CD14-positive monocyte (primary cell): ENCODE results near the gene RASGRF2. TPM values are rescaled to one million over a fixed set of nuclear protein-coding genes. Genes with fewer than 3 reads are reported as not detected.

Experiments
- DNase-seq, 3 donors: peaks; one replicate each; pipeline ENCODE4 v3.0.0-alpha.2; 2011 to 2022
- H2AFZ ChIP-seq: 2 replicates; pipeline ENCODE4 v1.6.0; 2012; ENCODE audit warnings: mild to moderate bottlenecking, low read depth, low read length, inconsistent platforms; ENCODE audit not compliant: insufficient read depth, poor library complexity, severe bottlenecking
- H3K27ac ChIP-seq, 2 donors: 1 replicate in 1 of 2; 2 replicates in 1 of 2; pipeline ENCODE4 v1.5.1; 2012 to 2013; ENCODE audit warnings: low read length in 2 of 2, control low read depth in 1 of 2, inconsistent platforms in 1 of 2, low read depth in 1 of 2, mild to moderate bottlenecking in 1 of 2
- H3K27me3 ChIP-seq, 2 donors: one replicate each; pipeline versions ENCODE4 v1.6.0 to v1.6.1; 2011 to 2013; ENCODE audit warnings: low read length in 2 of 2; ENCODE audit not compliant: control insufficient read depth in 2 of 2, insufficient read depth in 2 of 2
- H3K36me3 ChIP-seq, 2 donors: replicated peaks in 1 of 2; 1 replicate in 1 of 2; 2 replicates in 1 of 2; pipeline versions ENCODE4 v1.5.1 to v1.6.1; 2012 to 2013; ENCODE audit warnings: low read length in 2 of 2, control low read depth in 1 of 2, inconsistent platforms in 1 of 2, mild to moderate bottlenecking in 1 of 2; ENCODE audit not compliant: insufficient read depth in 2 of 2, control insufficient read depth in 1 of 2
- H3K4me1 ChIP-seq, 2 donors: 1 replicate in 1 of 2; 2 replicates in 1 of 2; pipeline versions ENCODE4 v1.5.1 to v1.6.1; 2012 to 2013; ENCODE audit warnings: low read length in 2 of 2, control low read depth in 1 of 2, inconsistent platforms in 1 of 2, mild to moderate bottlenecking in 1 of 2, moderate library complexity in 1 of 2; ENCODE audit not compliant: insufficient read depth in 2 of 2, control insufficient read depth in 1 of 2
- H3K4me2 ChIP-seq: replicated peaks from 2 replicates; pipeline ENCODE3; 2012; ENCODE audit warnings: low read length, moderate library complexity, mild to moderate bottlenecking; ENCODE audit not compliant: poor library complexity, severe bottlenecking; ENCODE audit errors: extremely low read depth
- H3K4me3 ChIP-seq, 3 experiments: fragments of 200-600 bp in 1 of 3; sonication (generic) in 1 of 3; replicated peaks in 1 of 3; 1 replicate in 2 of 3; 2 replicates in 1 of 3; pipeline ENCODE4 v1.5.1; 2011 to 2013; ENCODE audit warnings: low read length in 3 of 3, mild to moderate bottlenecking in 3 of 3, control low read depth in 2 of 3, low read depth in 2 of 3, inconsistent platforms in 1 of 3, moderate library complexity in 1 of 3
- H3K79me2 ChIP-seq: 2 replicates; pipeline ENCODE4 v1.6.0; 2012; ENCODE audit warnings: mild to moderate bottlenecking, control low read depth, inconsistent platforms, low read length, moderate library complexity; ENCODE audit not compliant: insufficient read depth
- H3K9ac ChIP-seq: 2 replicates; pipeline ENCODE4 v1.6.0; 2017; ENCODE audit warnings: low read length, mild to moderate bottlenecking; ENCODE audit not compliant: insufficient read depth, poor library complexity, severe bottlenecking
- H3K9me3 ChIP-seq, 2 donors: replicated peaks in 1 of 2; 1 replicate in 1 of 2; 2 replicates in 1 of 2; pipeline versions ENCODE4 v1.5.1 to v1.6.1; 2012 to 2013; ENCODE audit warnings: low read length in 2 of 2, control low read depth in 1 of 2; ENCODE audit not compliant: control insufficient read depth in 1 of 2, insufficient read depth in 1 of 2
- H4K20me1 ChIP-seq: 2 replicates; pipeline ENCODE4 v1.6.0; 2012; ENCODE audit warnings: mild to moderate bottlenecking, low read length, control low read depth, moderate library complexity; ENCODE audit not compliant: insufficient read depth
- H3K27ac Mint-ChIP-seq, 7 donors: one replicate each; pipeline ENCODE4 v1.8.0; 2020; ENCODE audit warnings: mild to moderate bottlenecking in 7 of 7, mixed read lengths in 7 of 7, moderate library complexity in 6 of 7, inconsistent platforms in 2 of 7
- H3K27me3 Mint-ChIP-seq, 3 donors: one replicate each; pipeline ENCODE4 v1.8.0; 2021 to 2022; ENCODE audit warnings: low read depth in 3 of 3, mild to moderate bottlenecking in 3 of 3, mixed read lengths in 3 of 3, moderate library complexity in 3 of 3, inconsistent platforms in 1 of 3
- H3K36me3 Mint-ChIP-seq, 2 donors: one replicate each; pipeline ENCODE4 v1.8.0; 2020; ENCODE audit warnings: mixed read lengths in 2 of 2, inconsistent platforms in 1 of 2, mild to moderate bottlenecking in 1 of 2
- H3K4me1 Mint-ChIP-seq: one replicate; pipeline ENCODE4 v1.8.0; 2020; ENCODE audit warnings: mild to moderate bottlenecking, mixed read lengths
- H3K4me3 Mint-ChIP-seq, 2 donors: one replicate each; pipeline ENCODE4 v1.8.0; 2020; ENCODE audit warnings: mild to moderate bottlenecking in 2 of 2, mixed read lengths in 2 of 2, moderate library complexity in 1 of 2
- H3K9me3 Mint-ChIP-seq, 7 donors: one replicate each; pipeline ENCODE4 v1.8.0; 2020 to 2022; ENCODE audit warnings: mixed read lengths in 7 of 7, mild to moderate bottlenecking in 6 of 7, moderate library complexity in 6 of 7, inconsistent platforms in 2 of 7
- CTCF ChIP-seq: fragments of 200-600 bp; IDR thresholded peaks from one replicate; pipeline ENCODE4 v1.8.0; 2022; ENCODE audit warnings: antibody characterized with exemption, mild to moderate bottlenecking
- WGBS: methylation state at CpG from one replicate; pipeline ENCODE4 v1.1.5; 2013; ENCODE audit warnings: missing lambda C conversion rate; ENCODE audit not compliant: insufficient coverage; 5-methylcytosine and 5-hydroxymethylcytosine counted together
- intact Hi-C, 2 donors: fragments of 100-400 bp; cut with micrococcal nuclease; formaldehyde crosslinking; loops; one replicate each; pipeline versions ENCODE4 v1.15.0 to v1.15.1; 2023
- polyA plus RNA-seq, 3 donors: library from polyadenylated mRNA; depleted of rRNA in 1 of 3; unstranded in 2 of 3; stranded (reverse) in 1 of 3; fragments of 300-500 nt in 2 of 3; fragments of >200 nt in 1 of 3; fragmentation: Illumina TruSeq in 2 of 3; gene quantifications; 1 replicate in 2 of 3; 2 replicates in 1 of 3; pipeline ENCODE4 v1.2.3, GENCODE V29; 2012 to 2021

The RASGRF2 gene
- polyA plus RNA-seq, 3 donors: 0.01 to 0.02 TPM; not detected in 1

GRCh38 chr5:80934751-80935150 lies 25.4 kb upstream of the RASGRF2 start:
- no peaks in the 10 kb centered on the region for H3K36me3 ChIP-seq
- no peaks in the 10 kb centered on the region for H3K4me1 ChIP-seq
- H3K27me3 Mint-ChIP-seq: peaks cover 2 to 5% (median 4%) of the 10 kb centered on the region in 3 donors
- H3K4me2 ChIP-seq: no peak overlapping the region
- peaks cover 0 to 8% (median 3%) of the 10 kb centered on the region in 7 donors for H3K9me3 Mint-ChIP-seq
- no peaks in the 10 kb centered on the region for H3K27me3 ChIP-seq
- H4K20me1 ChIP-seq: no peaks in the 10 kb centered on the region
- H3K36me3 Mint-ChIP-seq: no peaks in the 10 kb centered on the region
- no peak overlapping the region for H3K27ac Mint-ChIP-seq
- no peak overlapping the region for H3K4me3 Mint-ChIP-seq
- H3K9me3 ChIP-seq: no peaks in the 10 kb centered on the region
- no peaks in the 10 kb centered on the region for H3K4me1 Mint-ChIP-seq
- 96% methylated on average over 4 of the region's 4 CpGs for WGBS
- intact Hi-C loops: no loop called here
- H2AFZ ChIP-seq: no peak overlapping the region
- H3K4me3 ChIP-seq: no peak overlapping the region
- H3K79me2 ChIP-seq: no peaks in the 10 kb centered on the region
- no peak for TF ChIP-seq CTCF
- DNase-seq: no peak
- H3K9ac ChIP-seq: no peak overlapping the region
- H3K27ac ChIP-seq: no peak overlapping the region

GRCh38 chr5:80935811-80936385 lies 24.3 kb upstream of the RASGRF2 start:
- intact Hi-C loops: no loop called here

More at GRCh38 chr5:80935811-80936385, 24.3 kb upstream of the RASGRF2 start:
- no peak for TF ChIP-seq CTCF
- Mint-ChIP-seq H3K27ac (no peak overlapping the region), H3K36me3 (no peaks in the 10 kb centered on the region), H3K4me3 (no peak overlapping the region), H3K27me3 (peaks cover 2 to 7% (median 3%) of the 10 kb centered on the region in 3 donors), H3K4me1 (no peaks in the 10 kb centered on the region), H3K9me3 (peaks cover 0 to 8% (median 6%) of the 10 kb centered on the region in 7 donors)
- Histone ChIP-seq H4K20me1 (no peaks in the 10 kb centered on the region), H3K27me3 (no peaks in the 10 kb centered on the region), H2AFZ (no peak overlapping the region), H3K9me3 (no peaks in the 10 kb centered on the region), H3K4me2 (no peak overlapping the region), H3K4me3 (no peak overlapping the region), H3K79me2 (no peaks in the 10 kb centered on the region), H3K36me3 (no peaks in the 10 kb centered on the region), H3K4me1 (no peaks in the 10 kb centered on the region), H3K9ac (no peak overlapping the region), H3K27ac (no peak overlapping the region)
- no peak for DNase-seq
- 80% methylated on average over 1 of the region's 3 CpGs for WGBS
